ENCODE results near the gene TSPAN15.
"Not testable (repeated sequence)": the region's sequence is repeated elsewhere in the genome, so short reads cannot be mapped to it uniquely, and the experiment has no call there.

The TSPAN15 gene

GRCh38 chr10:69504576-69505250, 53.4 kb downstream of the TSPAN15 start:
- FAIRE-seq, result no peak

- no peak for FAIRE-seq
Observed at GRCh38 chr10:69505636-69506318, 54.5 kb downstream of the TSPAN15 start.

GRCh38 chr10:69506487-69506833, 55.2 kb downstream of the TSPAN15 start:
- FAIRE-seq, result no peak

- no peak for FAIRE-seq
Observed at GRCh38 chr10:69506834-69507713, 55.8 kb downstream of the TSPAN15 start.

- no peak for FAIRE-seq
Observed at GRCh38 chr10:69508738-69509340, 57.6 kb downstream of the TSPAN15 start.

GRCh38 chr10:69512901-69513300, 61.6 kb downstream of the TSPAN15 start:
- no peak for FAIRE-seq

- no peak for FAIRE-seq
Observed at GRCh38 chr10:69513617-69514016, 62.4 kb downstream of the TSPAN15 start.

- FAIRE-seq, result no peak
Observed at GRCh38 chr10:69515699-69516259, 64.5 kb downstream of the TSPAN15 start.

GRCh38 chr10:69516316-69516715, 65.1 kb downstream of the TSPAN15 start:
- FAIRE-seq, result no peak

- FAIRE-seq, result no peak
Observed at GRCh38 chr10:69516796-69517195, 65.5 kb downstream of the TSPAN15 start.

- no peak for FAIRE-seq
Observed at GRCh38 chr10:69517271-69517848, 66.1 kb downstream of the TSPAN15 start.

- no peak for FAIRE-seq
Observed at GRCh38 chr10:69527961-69528360, 76.7 kb downstream of the TSPAN15 start.

GRCh38 chr10:69533658-69534057, 82.4 kb downstream of the TSPAN15 start:
- FAIRE-seq, result no peak

- FAIRE-seq, result not testable (repeated sequence)
Observed at GRCh38 chr10:69536521-69536920, 85.3 kb downstream of the TSPAN15 start.

- no peak for FAIRE-seq
Observed at GRCh38 chr10:69537449-69537848, 86.2 kb downstream of the TSPAN15 start.

- no peak for FAIRE-seq
Observed at GRCh38 chr10:69538461-69538860, 87.2 kb downstream of the TSPAN15 start.

- no peak for FAIRE-seq
Observed at GRCh38 chr10:69541463-69541862, 90.2 kb downstream of the TSPAN15 start.

- FAIRE-seq, result no peak
Observed at GRCh38 chr10:69549959-69550358, 98.7 kb downstream of the TSPAN15 start.

- no peak for FAIRE-seq
Observed at GRCh38 chr10:69552268-69552667, 101.0 kb downstream of the TSPAN15 start.

- no peak for FAIRE-seq
Observed at GRCh38 chr10:69553328-69553727, 102.1 kb downstream of the TSPAN15 start.

GRCh38 chr10:69554611-69555010, 103.3 kb downstream of the TSPAN15 start:
- no peak for FAIRE-seq

Data from colon (tissue), 2 donors.